MG63 (cell line): ENCODE data around the gene FBN2. TPM values are rescaled to one million over a fixed set of nuclear protein-coding genes. Genes with fewer than 3 reads are reported as not detected.

ENCODE experiments used
- DNase-seq: peaks from one replicate; pipeline ENCODE4 v3.0.0-alpha.2; 2020
- H3K27me3 ChIP-seq: fragments of 250-450 bp; sonication (Bioruptor Pico); 2 replicates; pipeline ENCODE4 v1.5.1; 2020; ENCODE audit warnings: mild to moderate bottlenecking, moderate library complexity
- H3K36me3 ChIP-seq: fragments of 250-450 bp; sonication (Bioruptor Pico); 2 replicates; pipeline ENCODE4 v1.5.1; 2020; ENCODE audit warnings: mild to moderate bottlenecking, moderate library complexity
- H3K4me3 ChIP-seq: fragments of 250-450 bp; sonication (Bioruptor Pico); 2 replicates; pipeline ENCODE4 v1.5.1; 2020; ENCODE audit warnings: mild to moderate bottlenecking, moderate library complexity
- H3K9me3 ChIP-seq: fragments of 250-450 bp; sonication (Bioruptor Pico); 2 replicates; pipeline ENCODE4 v1.5.1; 2020; ENCODE audit warnings: mild to moderate bottlenecking, moderate library complexity
- total RNA-seq: library from RNA; depleted of rRNA; stranded (reverse); fragments of >200 nt; shearing (Covaris generic); gene quantifications from 2 replicates; pipeline ENCODE4 v1.2.3, GENCODE V29; 2014; ENCODE audit warnings: low replicate concordance

Gene FBN2
- total RNA-seq, 1 experiment from 2014 or later: 8.9 TPM

GRCh38 chr5:128538250-128539037, 399 bp upstream of the FBN2 start:
- peak; percentile 92 for DNase-seq
- H3K4me3 ChIP-seq: peak overlapping the region; percentile 68
- no peaks in the 10 kb centered on the region for H3K36me3 ChIP-seq
- no peaks in the 10 kb centered on the region; the same call in 1 of the 2 replicates for H3K9me3 ChIP-seq
- H3K27me3 ChIP-seq: no peaks in the 10 kb centered on the region; the same call in 1 of the 2 replicates

GRCh38 chr5:128537221-128537999, 635 bp downstream of the FBN2 start:
- peak; percentile 66 for DNase-seq
- Histone ChIP-seq H3K27me3 (no peaks in the 10 kb centered on the region; the same call in 1 of the 2 replicates), H3K4me3 (peak overlapping the region; percentile 68)

GRCh38 chr5:128536254-128537220, 1.5 kb downstream of the FBN2 start:
- H3K27me3 ChIP-seq: no peaks in the 10 kb centered on the region; the same call in 1 of the 2 replicates
- no peaks in the 10 kb centered on the region for H3K9me3 ChIP-seq
- H3K36me3 ChIP-seq: no peaks in the 10 kb centered on the region
- peak overlapping the region; percentile 68 for H3K4me3 ChIP-seq
- peak; percentile 2 for DNase-seq

More at GRCh38 chr5:128537221-128537999, 635 bp downstream of the FBN2 start:
- Histone ChIP-seq H3K9me3 (no peaks in the 10 kb centered on the region), H3K36me3 (no peaks in the 10 kb centered on the region)

GRCh38 chr5:128535251-128535650, 2.8 kb downstream of the FBN2 start:
- Histone ChIP-seq H3K27me3 (no peaks in the 10 kb centered on the region; the same call in 1 of the 2 replicates), H3K4me3 (no peak overlapping the region), H3K36me3 (no peaks in the 10 kb centered on the region), H3K9me3 (no peaks in the 10 kb centered on the region)
- no peak for DNase-seq

GRCh38 chr5:128534726-128535125, 3.3 kb downstream of the FBN2 start:
- Histone ChIP-seq H3K36me3 (no peaks in the 10 kb centered on the region), H3K27me3 (no peaks in the 10 kb centered on the region), H3K4me3 (no peak overlapping the region), H3K9me3 (no peaks in the 10 kb centered on the region)
- DNase-seq: no peak

- DNase-seq: no peak
- H3K9me3 ChIP-seq: no peaks in the 10 kb centered on the region
- H3K27me3 ChIP-seq: no peaks in the 10 kb centered on the region
- no peaks in the 10 kb centered on the region for H3K36me3 ChIP-seq
- H3K4me3 ChIP-seq: no peak overlapping the region
These were observed 5.3 kb downstream of the FBN2 start for GRCh38 chr5:128532776-128533175.

GRCh38 chr5:128532127-128532526, 5.9 kb downstream of the FBN2 start:
- Histone ChIP-seq H3K36me3 (no peaks in the 10 kb centered on the region), H3K27me3 (no peaks in the 10 kb centered on the region), H3K9me3 (no peaks in the 10 kb centered on the region), H3K4me3 (no peak overlapping the region)
- DNase-seq: no peak

- DNase-seq: no peak
- H3K9me3 ChIP-seq: no peaks in the 10 kb centered on the region
- H3K36me3 ChIP-seq: no peaks in the 10 kb centered on the region; the same call in 1 of the 2 replicates
- H3K4me3 ChIP-seq: no peak overlapping the region
- no peaks in the 10 kb centered on the region for H3K27me3 ChIP-seq
These were observed 9.3 kb downstream of the FBN2 start for GRCh38 chr5:128528637-128529255.

- Histone ChIP-seq H3K27me3 (no peaks in the 10 kb centered on the region), H3K36me3 (no peaks in the 10 kb centered on the region; the same call in 1 of the 2 replicates), H3K9me3 (no peaks in the 10 kb centered on the region), H3K4me3 (no peak overlapping the region)
- no peak for DNase-seq
These were observed 9.9 kb downstream of the FBN2 start for GRCh38 chr5:128528126-128528525.

GRCh38 chr5:128527077-128527476, 11.0 kb downstream of the FBN2 start:
- no peak overlapping the region for H3K4me3 ChIP-seq
- no peaks in the 10 kb centered on the region; the same call in 1 of the 2 replicates for H3K36me3 ChIP-seq
- no peaks in the 10 kb centered on the region for H3K27me3 ChIP-seq
- no peaks in the 10 kb centered on the region for H3K9me3 ChIP-seq
- no peak for DNase-seq

GRCh38 chr5:128522336-128522735, 15.7 kb downstream of the FBN2 start:
- DNase-seq: no peak
- Histone ChIP-seq H3K9me3 (no peaks in the 10 kb centered on the region), H3K4me3 (no peak overlapping the region), H3K27me3 (no peaks in the 10 kb centered on the region), H3K36me3 (no peaks in the 10 kb centered on the region; the same call in 1 of the 2 replicates)

- no peak overlapping the region for H3K4me3 ChIP-seq
- H3K9me3 ChIP-seq: no peaks in the 10 kb centered on the region
- no peaks in the 10 kb centered on the region for H3K36me3 ChIP-seq
- no peak for DNase-seq
- no peaks in the 10 kb centered on the region for H3K27me3 ChIP-seq
These were observed 18.2 kb downstream of the FBN2 start for GRCh38 chr5:128519827-128520226.

- no peak for DNase-seq
- Histone ChIP-seq H3K4me3 (no peak overlapping the region), H3K27me3 (no peaks in the 10 kb centered on the region), H3K9me3 (no peaks in the 10 kb centered on the region), H3K36me3 (no peaks in the 10 kb centered on the region)
These were observed 21.1 kb downstream of the FBN2 start for GRCh38 chr5:128516978-128517377.

- Histone ChIP-seq H3K9me3 (no peaks in the 10 kb centered on the region), H3K27me3 (no peaks in the 10 kb centered on the region), H3K4me3 (no peak overlapping the region), H3K36me3 (no peaks in the 10 kb centered on the region)
- no peak for DNase-seq
These were observed 24.2 kb downstream of the FBN2 start for GRCh38 chr5:128513806-128514205.

- Histone ChIP-seq H3K9me3 (peaks cover 5% of the 10 kb centered on the region; the same call in 1 of the 2 replicates), H3K4me3 (no peak overlapping the region), H3K27me3 (no peaks in the 10 kb centered on the region), H3K36me3 (no peaks in the 10 kb centered on the region)
- no peak for DNase-seq
These were observed 25.2 kb downstream of the FBN2 start for GRCh38 chr5:128512894-128513293.

- H3K9me3 ChIP-seq: peaks cover 8% of the 10 kb centered on the region; the same call in 1 of the 2 replicates
- DNase-seq: no peak
- no peak overlapping the region for H3K4me3 ChIP-seq
- no peaks in the 10 kb centered on the region for H3K36me3 ChIP-seq
- H3K27me3 ChIP-seq: no peaks in the 10 kb centered on the region
These were observed 31.4 kb downstream of the FBN2 start for GRCh38 chr5:128506643-128507042.
